Lower leg skin (tissue), 3 donors: ENCODE measurements around the gene LRRC32.

ENCODE experiments used
- POLR2A ChIP-seq, 2 donors: fragments of 450-650 bp; IDR thresholded peaks; one replicate each; pipeline ENCODE4 v1.6.1; 2016 to 2017; ENCODE audit warnings: antibody characterized with exemption in 2 of 2, mild to moderate bottlenecking in 1 of 2, moderate library complexity in 1 of 2
- TF ChIP-seq, protein P1 (sequence below), 3 donors: fragments of 450-650 bp; IDR thresholded peaks; one replicate each; pipeline ENCODE4 v1.5.1; 2016; ENCODE audit warnings: antibody characterized with exemption in 3 of 3, mild to moderate bottlenecking in 3 of 3, moderate library complexity in 2 of 3

DNA sequence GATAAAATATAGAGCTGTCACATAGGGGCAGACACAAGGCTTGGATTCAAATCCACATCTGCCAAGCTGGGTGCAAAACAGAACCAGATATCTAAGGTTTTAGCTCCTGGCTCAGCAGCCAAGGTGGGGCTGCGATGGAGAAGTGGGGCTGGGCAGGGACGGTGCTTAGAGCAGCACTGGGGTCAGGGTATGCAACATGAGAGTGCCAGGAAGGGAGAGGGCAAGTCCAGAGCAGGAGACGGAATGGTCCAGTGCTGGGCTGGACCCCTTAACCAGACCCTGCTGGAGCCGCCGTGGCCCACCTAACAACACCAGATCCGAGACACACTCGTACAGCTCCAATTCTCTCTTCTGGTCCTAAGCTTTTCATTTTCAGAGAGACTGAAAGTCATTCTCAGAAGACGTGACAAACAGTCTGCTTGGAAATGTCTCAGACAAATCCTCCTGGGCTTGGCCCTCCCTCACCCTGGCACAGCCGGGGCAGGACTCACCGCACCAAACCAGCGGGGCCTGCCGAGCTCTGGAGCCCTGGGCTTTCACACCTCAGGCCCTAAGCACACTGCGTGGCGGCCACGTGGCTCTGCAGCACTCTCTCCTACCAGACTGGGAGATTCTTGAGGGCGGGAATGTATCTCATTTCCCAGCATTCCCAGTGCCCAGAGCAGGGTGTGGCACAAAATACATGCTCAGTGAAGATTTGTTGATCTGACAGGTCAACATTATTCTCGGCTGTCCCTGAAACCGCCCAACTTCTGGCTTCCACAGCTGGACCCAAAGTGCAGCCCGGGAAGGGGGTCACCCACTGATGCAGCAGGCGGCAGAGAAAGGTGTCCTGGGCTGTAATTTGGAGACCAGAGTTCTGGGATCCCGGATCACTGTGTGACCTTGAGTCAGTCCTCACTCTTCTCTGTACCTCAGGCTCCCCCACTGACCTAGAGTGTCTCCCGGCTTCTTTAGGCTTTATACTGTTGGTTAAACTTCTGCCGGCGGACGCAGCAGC is 11.6 kb downstream of the LRRC32 start:
- TF ChIP-seq POLR2A (IDR thresholded peaks at IDR 0.05), result no peak
- TF ChIP-seq, protein P1, sequence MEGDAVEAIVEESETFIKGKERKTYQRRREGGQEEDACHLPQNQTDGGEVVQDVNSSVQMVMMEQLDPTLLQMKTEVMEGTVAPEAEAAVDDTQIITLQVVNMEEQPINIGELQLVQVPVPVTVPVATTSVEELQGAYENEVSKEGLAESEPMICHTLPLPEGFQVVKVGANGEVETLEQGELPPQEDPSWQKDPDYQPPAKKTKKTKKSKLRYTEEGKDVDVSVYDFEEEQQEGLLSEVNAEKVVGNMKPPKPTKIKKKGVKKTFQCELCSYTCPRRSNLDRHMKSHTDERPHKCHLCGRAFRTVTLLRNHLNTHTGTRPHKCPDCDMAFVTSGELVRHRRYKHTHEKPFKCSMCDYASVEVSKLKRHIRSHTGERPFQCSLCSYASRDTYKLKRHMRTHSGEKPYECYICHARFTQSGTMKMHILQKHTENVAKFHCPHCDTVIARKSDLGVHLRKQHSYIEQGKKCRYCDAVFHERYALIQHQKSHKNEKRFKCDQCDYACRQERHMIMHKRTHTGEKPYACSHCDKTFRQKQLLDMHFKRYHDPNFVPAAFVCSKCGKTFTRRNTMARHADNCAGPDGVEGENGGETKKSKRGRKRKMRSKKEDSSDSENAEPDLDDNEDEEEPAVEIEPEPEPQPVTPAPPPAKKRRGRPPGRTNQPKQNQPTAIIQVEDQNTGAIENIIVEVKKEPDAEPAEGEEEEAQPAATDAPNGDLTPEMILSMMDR (IDR thresholded peaks at IDR 0.05), result no peak
